SIG-M5 treated with dmso at 0.1 percent for 504 hours (cell line): ENCODE results near the gene ENAH.

Experiments used
- DNase-seq: peaks from one replicate; lab custom pipeline; 2025; ENCODE audit not compliant: unreplicated experiment; lab: John Stamatoyannopoulos, UW

The ENAH gene

GRCh38 chr1:225608014-225608796 lies 44.7 kb downstream of the ENAH start:
- DNase-seq: no peak

GRCh38 chr1:225607355-225607754 lies 45.6 kb downstream of the ENAH start:
- DNase-seq: no peak

- DNase-seq: no peak
These were observed 49.2 kb downstream of the ENAH start for GRCh38 chr1:225603538-225604354.

- DNase-seq: no peak
These were observed 50.2 kb downstream of the ENAH start for GRCh38 chr1:225602590-225603206.

GRCh38 chr1:225601902-225602589 lies 50.9 kb downstream of the ENAH start:
- DNase-seq: no peak

- DNase-seq: no peak
These were observed 54.1 kb downstream of the ENAH start for GRCh38 chr1:225598847-225599246.

GRCh38 chr1:225597926-225598575 lies 54.9 kb downstream of the ENAH start:
- no peak for DNase-seq

- DNase-seq: no peak
These were observed 56.2 kb downstream of the ENAH start for GRCh38 chr1:225596736-225597135.

GRCh38 chr1:225595974-225596551 lies 56.9 kb downstream of the ENAH start:
- DNase-seq: no peak

- DNase-seq: no peak
These were observed 57.5 kb downstream of the ENAH start for GRCh38 chr1:225595452-225595851.

GRCh38 chr1:225593414-225593813 lies 59.5 kb downstream of the ENAH start:
- no peak for DNase-seq

- no peak for DNase-seq
These were observed 60.4 kb downstream of the ENAH start for GRCh38 chr1:225592362-225593025.

GRCh38 chr1:225587310-225587709 lies 65.6 kb downstream of the ENAH start:
- DNase-seq: no peak

GRCh38 chr1:225581186-225581585 lies 71.7 kb downstream of the ENAH start:
- DNase-seq: no peak

GRCh38 chr1:225580238-225581099 lies 72.5 kb downstream of the ENAH start:
- no peak for DNase-seq

GRCh38 chr1:225578251-225578977 lies 74.5 kb downstream of the ENAH start:
- no peak for DNase-seq

- no peak for DNase-seq
These were observed 75.7 kb downstream of the ENAH start for GRCh38 chr1:225577241-225577640.

GRCh38 chr1:225573216-225573615 lies 79.7 kb downstream of the ENAH start:
- DNase-seq: no peak
